ENCODE measurements around the gene KLHDC9. TPM values are rescaled to one million over a fixed set of nuclear protein-coding genes. Genes with fewer than 3 reads are reported as not detected.

Gene KLHDC9
- polyA plus RNA-seq, 1 experiment, result 5.8 TPM

DNA sequence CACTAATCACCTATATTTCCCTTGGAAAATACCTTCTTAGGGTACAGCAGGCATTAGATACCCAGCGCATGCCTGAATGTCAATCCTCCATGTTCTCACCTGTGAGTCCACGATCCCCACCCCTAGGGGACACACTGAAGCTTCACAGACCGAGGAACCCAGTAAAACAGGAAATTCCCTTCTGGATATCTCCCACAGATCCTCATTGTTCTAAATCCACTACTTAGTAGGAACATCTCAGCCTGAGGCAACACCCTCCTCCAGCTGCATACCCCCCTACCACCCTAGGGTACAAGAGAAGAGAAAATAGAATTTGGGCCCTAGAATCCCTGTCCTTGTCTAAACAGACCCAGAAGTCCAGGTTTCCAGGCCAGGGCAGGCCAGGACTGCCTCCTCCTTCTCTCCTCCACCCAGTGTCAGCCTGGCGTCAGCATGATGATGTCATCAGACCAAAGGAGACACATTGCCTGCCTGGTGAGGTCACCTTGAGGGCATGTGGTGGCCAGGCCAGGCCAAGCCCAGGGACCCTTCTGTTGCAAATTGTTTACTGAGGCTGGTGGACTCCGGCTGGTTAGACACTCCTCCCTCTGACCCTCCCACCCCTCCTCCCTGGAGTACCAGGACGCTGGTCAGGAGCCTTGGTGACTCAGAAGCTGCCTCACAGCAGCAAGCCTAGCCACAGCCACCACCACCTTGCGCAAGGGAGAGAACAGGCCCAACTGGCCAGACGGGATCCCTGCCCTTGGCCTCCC lies 15.0 kb upstream of the KLHDC9 start:
- Histone ChIP-seq H3K36me3 (ENCODE audit: control insufficient read depth, insufficient read depth, low read length) (no peaks in the 10 kb centered on the region), H3K27me3 (ENCODE audit: control insufficient read depth, insufficient read depth, low read length) (no peaks in the 10 kb centered on the region), H3K4me3 (ENCODE audit: low read depth, low read length) (no peak overlapping the region)
- DNase-seq (ENCODE audit: low read depth), result peak; percentile 63
- ChIA-PET POLR2A (no interaction called here), CTCF (interaction anchor here (0.8 to 7.5 kb wide), 3 partner anchors 12 to 43 kb away, joined by 3 to 80 read pairs (median 3); partner anchors contain the start of gene KLHDC9)
- TF ChIP-seq, protein P1, sequence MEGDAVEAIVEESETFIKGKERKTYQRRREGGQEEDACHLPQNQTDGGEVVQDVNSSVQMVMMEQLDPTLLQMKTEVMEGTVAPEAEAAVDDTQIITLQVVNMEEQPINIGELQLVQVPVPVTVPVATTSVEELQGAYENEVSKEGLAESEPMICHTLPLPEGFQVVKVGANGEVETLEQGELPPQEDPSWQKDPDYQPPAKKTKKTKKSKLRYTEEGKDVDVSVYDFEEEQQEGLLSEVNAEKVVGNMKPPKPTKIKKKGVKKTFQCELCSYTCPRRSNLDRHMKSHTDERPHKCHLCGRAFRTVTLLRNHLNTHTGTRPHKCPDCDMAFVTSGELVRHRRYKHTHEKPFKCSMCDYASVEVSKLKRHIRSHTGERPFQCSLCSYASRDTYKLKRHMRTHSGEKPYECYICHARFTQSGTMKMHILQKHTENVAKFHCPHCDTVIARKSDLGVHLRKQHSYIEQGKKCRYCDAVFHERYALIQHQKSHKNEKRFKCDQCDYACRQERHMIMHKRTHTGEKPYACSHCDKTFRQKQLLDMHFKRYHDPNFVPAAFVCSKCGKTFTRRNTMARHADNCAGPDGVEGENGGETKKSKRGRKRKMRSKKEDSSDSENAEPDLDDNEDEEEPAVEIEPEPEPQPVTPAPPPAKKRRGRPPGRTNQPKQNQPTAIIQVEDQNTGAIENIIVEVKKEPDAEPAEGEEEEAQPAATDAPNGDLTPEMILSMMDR (IDR thresholded peaks at IDR 0.05; ENCODE audit: insufficient read depth, low read depth, low read length), result no peak

DNA sequence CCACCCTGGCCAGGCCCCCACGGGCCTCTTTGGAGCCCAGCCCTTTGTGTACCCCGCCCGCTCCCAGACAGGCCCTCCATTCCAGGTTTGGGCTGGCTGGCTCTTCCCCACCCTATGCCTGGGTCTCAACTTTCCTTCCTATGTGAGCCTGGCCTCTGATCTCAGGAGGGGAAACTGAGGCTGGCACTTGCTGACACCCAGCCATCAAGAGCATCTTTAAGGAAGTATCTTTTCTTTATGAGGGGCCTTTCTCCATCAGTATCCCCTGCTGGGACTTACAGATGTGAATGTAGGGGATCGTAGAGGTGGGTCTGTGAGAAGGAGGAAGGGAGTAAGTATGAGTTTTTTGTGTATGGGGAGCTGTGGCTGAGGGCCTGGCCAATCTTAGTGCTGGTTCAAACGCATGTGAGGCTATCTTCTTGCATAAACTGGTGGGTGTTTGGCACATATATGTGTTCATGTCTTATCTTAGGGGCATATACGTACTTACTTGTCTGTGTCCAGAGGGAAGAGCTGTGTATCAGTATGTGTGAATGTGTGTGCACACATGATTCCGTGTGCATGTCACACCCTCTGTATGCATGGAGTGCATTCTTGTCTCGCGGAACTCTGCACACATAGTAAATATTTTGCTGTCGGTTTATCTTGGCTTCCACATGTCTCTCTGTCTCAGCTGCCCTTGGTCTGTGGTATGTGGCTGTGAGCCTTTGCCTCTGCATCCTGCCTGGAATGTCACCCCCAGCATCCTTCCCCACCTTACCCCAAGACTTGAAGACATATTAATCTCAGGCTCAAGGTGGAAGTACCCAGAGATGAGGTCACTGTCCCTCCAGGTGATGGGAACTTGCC lies 14.2 kb upstream of the KLHDC9 start:
- ChIA-PET POLR2A (no interaction called here), CTCF (interaction anchor here (0.8 to 7.5 kb wide), 5 partner anchors 12 to 44 kb away, joined by 3 to 80 read pairs (median 3); partner anchors contain the start of gene KLHDC9)
- H3K27me3 ChIP-seq (ENCODE audit: control insufficient read depth, insufficient read depth, low read length), result no peaks in the 10 kb centered on the region
- no peaks in the 10 kb centered on the region for H3K36me3 ChIP-seq (ENCODE audit: control insufficient read depth, insufficient read depth, low read length)
- DNase-seq (ENCODE audit: low read depth), result no peak
- no peak overlapping the region for H3K4me3 ChIP-seq (ENCODE audit: low read depth, low read length)
- TF ChIP-seq, protein P1 (IDR thresholded peaks at IDR 0.05; ENCODE audit: insufficient read depth, low read depth, low read length), result no peak

DNA sequence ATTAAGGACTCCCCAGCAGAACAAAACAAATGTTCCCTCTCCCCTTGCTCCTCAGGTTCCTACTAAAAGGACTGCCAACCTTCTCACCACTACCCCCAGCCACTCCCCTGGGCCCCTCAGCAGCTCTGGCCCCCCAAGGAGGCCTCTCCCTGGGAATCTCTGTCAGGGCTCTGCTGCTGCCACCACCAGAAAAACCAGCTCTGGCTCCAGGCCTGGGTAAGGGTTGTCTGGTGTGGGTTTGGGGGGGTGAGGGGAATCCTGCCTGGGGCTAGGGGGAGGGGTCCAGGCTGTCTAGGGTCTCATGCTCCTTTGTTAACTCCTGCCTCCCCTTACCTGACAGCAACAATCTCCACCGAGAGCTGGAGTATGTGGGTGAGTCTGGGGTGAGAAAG lies 13.6 kb upstream of the KLHDC9 start:
- H3K4me3 ChIP-seq (ENCODE audit: low read depth, low read length), result no peak overlapping the region
- H3K27me3 ChIP-seq (ENCODE audit: control insufficient read depth, insufficient read depth, low read length), result no peaks in the 10 kb centered on the region
- TF ChIP-seq, protein P1 (IDR thresholded peaks at IDR 0.05; ENCODE audit: insufficient read depth, low read depth, low read length), result no peak
- H3K36me3 ChIP-seq (ENCODE audit: control insufficient read depth, insufficient read depth, low read length), result no peaks in the 10 kb centered on the region
- POLR2A ChIA-PET, result no interaction called here
- CTCF ChIA-PET, result interaction anchor here (1.6 to 7.5 kb wide), 3 partner anchors 12 to 43 kb away, joined by 3 to 80 read pairs (median 6); partner anchors contain the start of gene KLHDC9
- no peak for DNase-seq (ENCODE audit: low read depth)

DNA sequence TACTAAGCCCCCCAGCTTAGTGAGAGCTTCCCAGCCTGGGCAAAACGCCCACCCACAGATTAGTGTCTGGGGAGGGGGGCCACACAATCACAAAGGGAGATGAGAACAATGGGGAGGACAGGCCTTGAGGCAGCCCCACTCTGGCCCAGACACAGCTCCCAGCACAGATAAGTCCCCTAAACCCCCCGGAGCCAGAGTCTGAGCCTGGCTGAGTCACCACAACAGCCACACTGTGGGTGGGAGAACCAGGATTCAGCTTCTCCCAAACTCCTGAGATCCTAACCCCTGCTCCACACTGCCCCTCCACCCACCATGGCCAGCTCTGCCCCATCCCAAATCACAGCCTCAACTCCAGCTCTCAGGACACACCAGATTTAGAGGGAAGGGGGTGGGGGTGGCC lies 13.0 kb upstream of the KLHDC9 start:
- CTCF ChIA-PET, result interaction anchor here (1.6 to 7.5 kb wide), 3 partner anchors 12 to 43 kb away, joined by 3 to 80 read pairs (median 6); partner anchors contain the start of gene KLHDC9

More for the DNA sequence above, 13.0 kb upstream of the KLHDC9 start:
- no peaks in the 10 kb centered on the region for H3K27me3 ChIP-seq (ENCODE audit: control insufficient read depth, insufficient read depth, low read length)
- DNase-seq (ENCODE audit: low read depth), result no peak
- H3K4me3 ChIP-seq (ENCODE audit: low read depth, low read length), result no peak overlapping the region
- TF ChIP-seq, protein P1 (IDR thresholded peaks at IDR 0.05; ENCODE audit: insufficient read depth, low read depth, low read length), result no peak
- H3K36me3 ChIP-seq (ENCODE audit: control insufficient read depth, insufficient read depth, low read length), result no peaks in the 10 kb centered on the region
- POLR2A ChIA-PET, result no interaction called here
